T-helper 17 cell (primary cell): ENCODE measurements around the gene SART3. TPM values are rescaled to one million over a fixed set of nuclear protein-coding genes. Genes with fewer than 3 reads are reported as not detected.

Experiments
- ATAC-seq: fragments of 150-1000 bp; cut with Tn5 transposase; 2 replicates; pipeline ENCODE4 v1.10.0; 2021; ENCODE audit warnings: mild to moderate bottlenecking, moderate library complexity
- DNase-seq, 3 donors: peaks; one replicate each; pipeline versions ENCODE4 v3.0.0 to v3.0.0-alpha.2; 2020 to 2021
- H3K9me3 ChIP-seq: one replicate; pipeline ENCODE4 v1.7.0; 2013; ENCODE audit warnings: low read length, mild to moderate bottlenecking; ENCODE audit not compliant: control insufficient read depth, poor library complexity, severe bottlenecking
- H3K27ac Mint-ChIP-seq: one replicate; pipeline ENCODE4 v1.8.0; 2022; ENCODE audit warnings: mild to moderate bottlenecking, moderate library complexity, mixed read lengths
- H3K27me3 Mint-ChIP-seq: one replicate; pipeline ENCODE4 v1.8.0; 2022; ENCODE audit warnings: mixed read lengths
- H3K36me3 Mint-ChIP-seq: one replicate; pipeline ENCODE4 v1.8.0; 2022; ENCODE audit warnings: low read depth, mixed read lengths
- H3K4me1 Mint-ChIP-seq: one replicate; pipeline ENCODE4 v1.8.0; 2022; ENCODE audit warnings: mild to moderate bottlenecking, mixed read lengths
- H3K4me3 Mint-ChIP-seq: one replicate; pipeline ENCODE4 v1.8.0; 2022; ENCODE audit warnings: mild to moderate bottlenecking, moderate library complexity, mixed read lengths
- total RNA-seq, 4 donors: library from RNA in 2 of 4; stranded (reverse) in 2 of 4; gene quantifications; one replicate each; pipeline ENCODE4 v1.2.3 and lab custom pipeline; 2022 to 2026

SART3 gene, protein sequence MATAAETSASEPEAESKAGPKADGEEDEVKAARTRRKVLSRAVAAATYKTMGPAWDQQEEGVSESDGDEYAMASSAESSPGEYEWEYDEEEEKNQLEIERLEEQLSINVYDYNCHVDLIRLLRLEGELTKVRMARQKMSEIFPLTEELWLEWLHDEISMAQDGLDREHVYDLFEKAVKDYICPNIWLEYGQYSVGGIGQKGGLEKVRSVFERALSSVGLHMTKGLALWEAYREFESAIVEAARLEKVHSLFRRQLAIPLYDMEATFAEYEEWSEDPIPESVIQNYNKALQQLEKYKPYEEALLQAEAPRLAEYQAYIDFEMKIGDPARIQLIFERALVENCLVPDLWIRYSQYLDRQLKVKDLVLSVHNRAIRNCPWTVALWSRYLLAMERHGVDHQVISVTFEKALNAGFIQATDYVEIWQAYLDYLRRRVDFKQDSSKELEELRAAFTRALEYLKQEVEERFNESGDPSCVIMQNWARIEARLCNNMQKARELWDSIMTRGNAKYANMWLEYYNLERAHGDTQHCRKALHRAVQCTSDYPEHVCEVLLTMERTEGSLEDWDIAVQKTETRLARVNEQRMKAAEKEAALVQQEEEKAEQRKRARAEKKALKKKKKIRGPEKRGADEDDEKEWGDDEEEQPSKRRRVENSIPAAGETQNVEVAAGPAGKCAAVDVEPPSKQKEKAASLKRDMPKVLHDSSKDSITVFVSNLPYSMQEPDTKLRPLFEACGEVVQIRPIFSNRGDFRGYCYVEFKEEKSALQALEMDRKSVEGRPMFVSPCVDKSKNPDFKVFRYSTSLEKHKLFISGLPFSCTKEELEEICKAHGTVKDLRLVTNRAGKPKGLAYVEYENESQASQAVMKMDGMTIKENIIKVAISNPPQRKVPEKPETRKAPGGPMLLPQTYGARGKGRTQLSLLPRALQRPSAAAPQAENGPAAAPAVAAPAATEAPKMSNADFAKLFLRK
- total RNA-seq (100 to 1,000 TPM in 1 of 2 donors, 10 to 100 TPM in 1; 85.3 to 107 TPM), total RNA-seq (lab: John Stamatoyannopoulos, UW) (101 to 174 reads per million in 2 donors)

DNA sequence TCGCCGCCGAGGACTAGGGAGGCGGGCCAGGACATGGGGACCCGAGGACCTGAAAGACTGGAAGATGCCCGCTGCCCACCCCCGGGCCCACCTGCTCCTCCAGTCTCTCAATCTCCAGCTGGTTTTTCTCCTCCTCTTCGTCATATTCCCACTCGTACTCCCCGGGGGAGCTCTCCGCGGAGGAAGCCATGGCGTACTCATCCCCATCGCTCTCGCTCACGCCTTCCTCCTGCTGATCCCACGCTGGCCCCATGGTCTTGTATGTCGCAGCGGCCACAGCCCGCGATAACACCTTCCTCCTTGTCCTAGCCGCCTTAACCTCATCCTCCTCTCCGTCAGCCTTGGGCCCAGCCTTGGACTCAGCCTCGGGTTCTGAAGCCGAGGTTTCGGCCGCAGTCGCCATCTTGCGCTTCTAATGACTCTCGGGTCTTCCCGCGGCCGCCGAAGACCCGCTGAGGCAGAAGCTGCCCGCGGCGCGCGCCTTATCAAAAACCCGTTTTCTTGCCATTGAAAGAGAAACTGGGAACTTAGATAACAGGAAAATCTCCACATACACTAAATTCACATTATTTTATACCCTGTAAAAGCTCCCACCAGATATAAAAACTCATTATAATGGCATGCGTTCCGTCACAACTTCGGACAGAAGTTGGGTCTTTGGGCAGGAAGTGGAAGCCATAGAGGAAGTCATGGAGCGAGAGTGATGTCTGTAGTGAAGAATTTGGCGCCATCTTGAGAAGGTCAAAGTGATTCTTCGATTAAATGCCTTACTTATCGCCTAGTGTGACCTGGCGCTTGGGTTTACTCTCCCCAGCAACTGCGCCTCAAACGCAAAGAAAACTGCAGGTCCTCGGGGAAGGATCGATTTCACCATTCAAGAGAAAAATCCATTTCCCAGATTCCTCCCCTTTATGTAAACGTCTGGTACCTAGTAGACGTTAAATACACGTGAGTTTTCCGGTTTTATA lies at the start of gene SART3:
TSS of gene SART3 (minus strand) at position 422 of the 968 bp plus-strand sequence. CDS start at position 403, 19 bp downstream.
- no peaks in the 10 kb centered on the region for H3K9me3 ChIP-seq
- Mint-ChIP-seq H3K36me3 (peaks cover 3% of the 10 kb centered on the region), H3K27me3 (no peaks in the 10 kb centered on the region), H3K4me3 (peak within 1 kb of the TSS; percentile 100), H3K4me1 (peaks cover 32% of the 10 kb centered on the region), H3K27ac (peak within 1 kb of the TSS; percentile 100)
- DNase-seq, result peak; percentile 65 to 76 (median 68)
- peak; percentile 64 for ATAC-seq

DNA sequence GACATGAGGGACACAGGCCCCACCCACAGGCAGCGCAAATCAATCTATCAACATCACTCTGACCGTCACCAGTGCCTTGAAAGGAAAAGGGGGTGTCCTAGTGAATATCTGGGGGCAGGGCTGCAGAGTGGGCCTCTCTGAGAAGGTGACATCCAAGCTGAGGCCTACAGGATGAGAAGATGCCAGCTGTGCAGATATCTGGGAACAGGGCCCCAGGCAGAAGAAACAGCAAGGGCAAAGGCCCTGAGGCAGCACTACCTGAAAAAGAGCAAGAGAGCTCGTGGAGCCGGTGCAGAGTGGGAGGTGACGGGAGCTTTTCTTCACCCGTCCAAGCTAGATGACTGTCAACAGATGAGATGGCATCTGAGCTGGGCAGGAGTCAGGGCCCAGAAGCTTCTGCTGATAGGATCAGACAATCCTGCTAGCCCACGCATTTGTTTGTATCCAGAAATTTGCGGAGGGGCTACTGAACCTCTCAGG lies 49.4 kb upstream of the SART3 start:
- Mint-ChIP-seq H3K27me3 (no peaks in the 10 kb centered on the region), H3K4me1 (peaks cover 20% of the 10 kb centered on the region), H3K36me3 (no peaks in the 10 kb centered on the region), H3K4me3 (no peak overlapping the region), H3K27ac (no peak overlapping the region)
- no peak for DNase-seq
- ATAC-seq, result no peak
- H3K9me3 ChIP-seq, result no peaks in the 10 kb centered on the region

DNA sequence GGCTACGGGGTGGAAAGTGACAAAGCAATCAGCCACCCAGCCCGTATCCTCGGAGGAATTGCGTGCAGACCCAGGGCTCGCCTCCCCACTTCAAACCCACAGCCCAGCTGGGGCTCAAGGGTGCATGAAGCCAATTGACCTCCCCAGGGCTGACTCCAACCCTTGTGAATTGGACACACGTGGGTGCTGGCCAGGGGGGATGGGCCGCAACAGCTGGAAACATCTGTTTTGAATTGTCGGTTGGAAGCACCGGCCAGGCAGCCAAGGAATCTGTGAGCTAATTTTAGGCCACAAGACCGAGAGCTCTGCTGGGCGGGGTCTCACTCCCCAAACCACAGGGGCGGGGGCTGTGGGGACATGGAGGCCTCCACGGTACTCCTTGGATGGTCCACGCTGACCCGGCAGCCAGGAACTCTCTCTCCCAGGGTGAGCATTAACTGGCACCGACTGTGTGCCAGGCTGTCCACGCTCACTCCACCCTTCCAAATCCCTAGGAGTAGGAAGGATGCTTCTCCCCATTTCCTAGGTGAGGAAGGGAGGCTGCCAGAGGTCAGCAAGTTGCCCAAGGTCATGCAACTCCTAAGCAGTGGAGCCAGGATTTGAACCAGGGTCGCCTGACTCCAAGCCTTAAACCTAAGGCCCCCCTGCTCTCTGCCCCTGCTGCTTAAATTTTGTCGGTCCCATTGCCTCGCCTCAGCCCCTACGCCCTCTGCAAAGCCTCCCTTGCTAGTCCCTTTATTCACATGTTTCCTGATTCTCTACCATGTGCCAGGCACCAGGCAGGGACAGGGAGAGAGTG lies 48.8 kb upstream of the SART3 start:
- no peak for DNase-seq
- Mint-ChIP-seq H3K27ac (no peak overlapping the region), H3K27me3 (no peaks in the 10 kb centered on the region), H3K4me1 (peaks cover 18% of the 10 kb centered on the region), H3K36me3 (no peaks in the 10 kb centered on the region), H3K4me3 (no peak overlapping the region)
- H3K9me3 ChIP-seq, result no peaks in the 10 kb centered on the region
- ATAC-seq, result no peak

DNA sequence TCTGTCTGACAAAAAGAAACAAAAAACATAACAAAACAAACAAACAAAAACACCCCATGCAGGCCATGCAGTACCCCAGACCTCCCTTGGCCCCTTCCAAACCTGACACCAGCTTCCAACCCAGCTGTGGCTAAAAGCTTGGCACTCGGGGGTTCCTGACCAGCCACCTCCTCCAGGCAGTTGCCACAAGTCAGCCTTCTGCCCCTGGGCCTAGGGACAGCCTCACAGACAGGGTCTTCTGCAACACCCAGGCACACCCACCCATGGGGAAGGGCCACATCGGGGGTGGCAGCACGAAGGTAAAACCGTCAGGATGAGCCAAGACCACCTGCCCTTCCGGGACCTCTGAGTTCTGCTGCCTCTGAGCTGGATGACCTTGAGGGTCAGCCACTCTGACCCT lies 47.6 kb upstream of the SART3 start:
- no peaks in the 10 kb centered on the region for H3K9me3 ChIP-seq
- H3K36me3 Mint-ChIP-seq, result no peaks in the 10 kb centered on the region
- no peak for DNase-seq
- ATAC-seq, result no peak
- H3K4me3 Mint-ChIP-seq, result no peak overlapping the region
- H3K27ac Mint-ChIP-seq, result no peak overlapping the region
- H3K27me3 Mint-ChIP-seq, result no peaks in the 10 kb centered on the region
- peaks cover 13% of the 10 kb centered on the region for H3K4me1 Mint-ChIP-seq

DNA sequence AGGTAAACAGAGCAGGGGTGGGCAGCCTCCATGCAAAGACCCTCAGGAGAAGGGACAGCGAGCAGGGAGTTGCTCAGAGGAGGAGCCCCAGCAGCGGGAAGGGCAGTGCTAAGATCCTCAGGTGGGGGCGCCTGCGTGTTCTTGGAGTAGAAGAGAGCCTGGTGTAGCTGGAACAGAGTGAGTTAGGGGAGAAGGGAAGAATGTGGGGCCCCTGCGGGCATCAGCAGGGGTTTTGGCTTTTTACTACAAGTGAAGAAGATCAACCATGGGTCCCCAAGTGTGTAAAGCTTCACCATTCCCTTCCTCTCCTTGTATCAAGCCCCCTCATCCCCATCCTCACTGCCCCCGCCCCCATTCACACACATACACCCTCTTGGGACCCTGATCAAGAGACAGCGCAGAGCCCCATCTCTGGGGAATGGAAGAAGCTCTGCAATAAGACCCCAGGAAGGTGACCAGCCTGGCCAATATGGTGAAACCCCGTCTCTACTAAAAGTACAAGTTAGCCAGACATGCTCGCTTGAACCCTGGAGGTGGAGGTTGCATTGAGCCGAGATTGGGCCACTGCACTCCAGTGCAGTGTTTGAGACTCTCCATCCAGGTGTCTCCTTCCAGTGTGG lies 47.1 kb upstream of the SART3 start:
- H3K27ac Mint-ChIP-seq, result no peak overlapping the region
- H3K36me3 Mint-ChIP-seq, result no peaks in the 10 kb centered on the region
- no peaks in the 10 kb centered on the region for H3K27me3 Mint-ChIP-seq
- no peak for DNase-seq
- H3K4me3 Mint-ChIP-seq, result no peak overlapping the region
- H3K9me3 ChIP-seq, result no peaks in the 10 kb centered on the region
- H3K4me1 Mint-ChIP-seq, result peaks cover 13% of the 10 kb centered on the region
- no peak for ATAC-seq

DNA sequence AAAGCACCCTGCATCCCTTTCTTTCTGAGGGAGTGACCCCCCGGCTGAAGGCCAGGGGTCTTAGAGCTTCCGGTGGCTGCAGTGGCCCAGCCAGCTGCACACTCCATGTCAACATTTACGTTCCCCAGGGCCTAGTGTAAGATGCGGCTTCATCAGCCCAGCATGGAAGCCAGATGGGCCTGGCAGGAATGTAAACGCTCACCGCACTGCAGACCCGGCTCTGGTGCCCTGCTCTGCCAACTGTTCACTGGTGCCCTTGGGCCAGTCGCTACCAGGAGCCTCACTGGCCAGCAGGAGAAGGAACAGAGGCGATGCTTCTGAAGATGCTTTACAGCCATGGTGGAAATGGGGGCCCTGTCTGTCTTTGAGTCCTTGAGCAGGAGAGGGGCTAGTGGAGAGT lies 45.5 kb upstream of the SART3 start:
- no peaks in the 10 kb centered on the region for H3K27me3 Mint-ChIP-seq
- no peak overlapping the region for H3K27ac Mint-ChIP-seq
- no peak for DNase-seq
- no peaks in the 10 kb centered on the region for H3K9me3 ChIP-seq
- peaks cover 7% of the 10 kb centered on the region for H3K4me1 Mint-ChIP-seq
- H3K36me3 Mint-ChIP-seq, result no peaks in the 10 kb centered on the region
- no peak overlapping the region for H3K4me3 Mint-ChIP-seq
- no peak for ATAC-seq

DNA sequence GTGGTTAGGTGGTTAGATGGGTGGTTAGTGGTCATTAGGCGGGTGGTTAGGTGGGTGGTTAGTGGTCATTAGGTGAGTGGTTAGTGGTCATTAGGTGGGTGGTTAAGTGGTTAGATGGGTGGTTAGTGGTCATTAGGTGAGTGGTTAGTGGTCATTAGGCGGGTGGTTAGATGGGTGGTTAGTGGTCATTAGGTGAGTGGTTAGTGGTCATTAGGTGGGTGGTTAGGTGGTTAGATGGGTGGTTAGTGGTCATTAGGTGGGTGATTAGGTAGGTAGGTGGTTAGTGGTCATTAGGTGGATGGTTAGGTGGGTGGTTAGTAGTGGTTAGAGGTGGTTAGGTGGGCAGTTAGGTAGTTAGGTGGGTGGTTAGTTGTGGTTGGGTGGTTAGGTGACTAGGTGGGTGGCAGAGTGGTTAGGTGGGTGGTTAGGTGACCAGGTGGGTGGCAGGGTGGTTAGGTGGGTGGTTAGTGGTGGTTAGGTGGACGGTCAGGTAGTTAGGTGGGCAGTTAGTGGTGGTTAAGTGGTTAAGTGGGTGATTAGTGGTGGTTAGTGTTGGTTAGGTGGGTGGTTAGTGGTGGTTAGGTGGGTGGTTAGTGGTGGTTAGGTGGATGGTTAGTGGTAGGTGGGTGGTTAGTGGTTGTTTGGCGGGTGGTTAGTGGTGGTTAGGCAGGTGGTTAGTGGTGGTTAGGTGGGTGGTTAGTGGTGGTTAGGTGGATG lies 44.9 kb upstream of the SART3 start:
- Mint-ChIP-seq H3K36me3 (no peaks in the 10 kb centered on the region), H3K27ac (no peak overlapping the region), H3K4me3 (no peak overlapping the region), H3K4me1 (peaks cover 7% of the 10 kb centered on the region), H3K27me3 (no peaks in the 10 kb centered on the region)
- H3K9me3 ChIP-seq, result no peaks in the 10 kb centered on the region
- ATAC-seq (no peak), DNase-seq (no peak)

DNA sequence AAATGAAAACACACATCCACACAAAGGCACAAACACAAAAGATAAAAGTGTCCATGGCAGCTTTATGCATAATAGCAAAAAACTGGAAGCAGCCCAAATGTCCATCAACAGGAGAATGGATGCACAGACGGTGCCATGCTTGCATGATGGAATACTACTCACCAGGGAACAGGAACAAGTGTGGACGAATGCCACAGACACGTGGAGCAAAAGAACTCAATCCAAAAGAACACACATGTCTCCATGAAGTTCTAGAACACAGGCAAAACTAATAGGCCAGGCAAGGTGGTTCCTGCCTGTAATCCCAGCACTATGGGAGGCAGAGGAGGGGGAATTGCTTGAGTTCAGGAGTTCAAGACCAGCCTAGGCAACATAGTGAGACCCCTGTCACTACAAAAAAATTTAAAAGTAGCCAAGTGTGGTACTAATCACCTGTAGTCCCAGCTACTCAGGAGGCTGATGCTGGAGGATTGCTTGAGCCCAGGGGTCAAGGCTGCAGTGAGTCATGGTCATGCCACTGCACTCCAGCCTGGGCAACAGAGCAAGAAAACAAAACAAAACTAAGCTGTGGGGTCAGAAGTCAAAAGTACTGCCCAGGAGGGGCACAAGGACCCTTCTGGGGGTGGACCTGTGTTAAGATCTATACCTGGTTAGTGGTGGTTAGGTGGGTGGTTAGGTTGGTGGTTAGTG lies 44.2 kb upstream of the SART3 start:
- ATAC-seq, result no peak
- no peaks in the 10 kb centered on the region for H3K9me3 ChIP-seq
- DNase-seq, result no peak
- no peaks in the 10 kb centered on the region for H3K27me3 Mint-ChIP-seq
- no peak overlapping the region for H3K4me3 Mint-ChIP-seq
- H3K4me1 Mint-ChIP-seq, result peaks cover 7% of the 10 kb centered on the region
- H3K27ac Mint-ChIP-seq, result peak overlapping the region; percentile 56
- H3K36me3 Mint-ChIP-seq, result no peaks in the 10 kb centered on the region

DNA sequence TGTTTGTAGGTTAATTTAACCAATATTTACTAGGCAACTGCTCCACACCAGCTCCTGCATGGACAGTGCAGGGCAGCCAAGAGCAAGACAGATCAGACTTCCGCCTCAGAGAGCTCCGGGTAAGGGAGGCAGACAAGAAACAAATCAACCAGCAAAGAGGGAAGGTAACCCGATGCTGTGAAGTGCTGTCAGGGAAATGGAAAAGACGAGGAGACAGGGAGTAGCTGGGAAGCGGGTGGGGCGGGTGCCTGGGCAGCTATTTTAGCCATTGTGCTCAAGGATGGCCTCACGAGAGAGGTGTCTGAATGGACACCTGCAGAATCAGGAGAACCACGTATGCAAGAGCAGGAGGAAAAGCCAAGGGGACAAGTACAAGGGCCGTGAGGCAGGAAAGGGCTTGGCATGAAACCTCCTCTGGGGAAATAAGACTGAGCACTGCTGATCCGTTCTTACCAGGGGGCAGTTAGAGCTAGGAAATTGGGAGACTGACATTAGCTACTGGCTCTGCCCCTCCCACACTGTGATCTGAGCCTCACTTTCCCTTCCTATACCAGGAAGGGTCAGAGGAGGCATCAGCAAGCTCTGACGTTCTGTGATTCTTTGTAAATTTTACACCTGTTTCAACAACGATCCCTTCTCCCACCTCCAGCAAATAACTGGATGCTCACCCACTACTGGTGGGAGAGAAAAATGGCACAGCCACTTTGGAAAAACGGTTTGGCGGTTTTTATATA lies 43.4 kb upstream of the SART3 start:
- DNase-seq, result no peak
- H3K27me3 Mint-ChIP-seq, result no peaks in the 10 kb centered on the region
- no peak for ATAC-seq
- H3K4me3 Mint-ChIP-seq, result no peak overlapping the region
- H3K4me1 Mint-ChIP-seq, result peaks cover 7% of the 10 kb centered on the region
- no peaks in the 10 kb centered on the region for H3K36me3 Mint-ChIP-seq
- H3K9me3 ChIP-seq, result no peaks in the 10 kb centered on the region
- no peak overlapping the region for H3K27ac Mint-ChIP-seq

DNA sequence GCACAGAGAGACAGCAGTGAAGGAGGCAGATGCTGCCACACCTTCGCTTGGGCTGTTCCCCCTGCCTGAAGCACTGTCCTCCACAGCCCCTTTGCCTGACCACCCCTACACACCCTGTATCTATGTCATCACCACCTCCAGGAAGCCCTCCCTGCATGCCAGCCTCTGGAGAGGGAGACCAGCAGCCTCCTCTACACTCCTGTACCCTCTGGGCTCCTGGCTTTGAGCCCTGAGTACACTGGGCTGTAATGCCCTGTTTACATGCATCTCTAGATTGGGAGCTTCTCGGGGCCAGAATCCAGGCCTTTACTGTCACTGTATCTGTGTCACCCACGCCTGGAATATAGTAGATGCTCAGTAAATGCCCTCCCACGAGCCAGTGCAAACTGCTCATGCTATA lies 42.8 kb upstream of the SART3 start:
- Mint-ChIP-seq H3K4me1 (peaks cover 7% of the 10 kb centered on the region), H3K4me3 (no peak overlapping the region), H3K27me3 (no peaks in the 10 kb centered on the region), H3K36me3 (no peaks in the 10 kb centered on the region), H3K27ac (no peak overlapping the region)
- ATAC-seq (no peak), DNase-seq (no peak)
- no peaks in the 10 kb centered on the region for H3K9me3 ChIP-seq
